Measurements from ENCODE around the gene GAPDHS.

GAPDHS gene

GRCh38 chr19:35506011-35506410 lies 27.2 kb upstream of the GAPDHS start:
- no peak for DNase-seq
- Histone ChIP-seq H3K4me3 (ENCODE audit: low read depth, low read length) (no peak overlapping the region), H3K36me3 (replicated peaks) (no peaks in the 10 kb centered on the region), H3K27me3 (replicated peaks) (peaks cover 44% of the 10 kb centered on the region), H3K27ac (no peak overlapping the region)
- no peak for TF ChIP-seq CTCF (IDR thresholded peaks at IDR 0.05; ENCODE audit: low read depth, low read length, missing control alignments)
- in situ Hi-C loops (cut with HindIII; ENCODE audit: low pct_ligation_motif_present, low sequenced_read_pairs): no loop called here

- Histone ChIP-seq H3K4me3 (ENCODE audit: low read depth, low read length) (no peak overlapping the region), H3K27me3 (replicated peaks) (peaks cover 47% of the 10 kb centered on the region), H3K27ac (no peak overlapping the region), H3K36me3 (replicated peaks) (no peaks in the 10 kb centered on the region)
- DNase-seq: no peak
- in situ Hi-C loops (cut with HindIII; ENCODE audit: low pct_ligation_motif_present, low sequenced_read_pairs): no loop called here
- no peak for TF ChIP-seq CTCF (IDR thresholded peaks at IDR 0.05; ENCODE audit: low read depth, low read length, missing control alignments)
Measured at GRCh38 chr19:35507561-35507960, 25.7 kb upstream of the GAPDHS start.

DNA sequence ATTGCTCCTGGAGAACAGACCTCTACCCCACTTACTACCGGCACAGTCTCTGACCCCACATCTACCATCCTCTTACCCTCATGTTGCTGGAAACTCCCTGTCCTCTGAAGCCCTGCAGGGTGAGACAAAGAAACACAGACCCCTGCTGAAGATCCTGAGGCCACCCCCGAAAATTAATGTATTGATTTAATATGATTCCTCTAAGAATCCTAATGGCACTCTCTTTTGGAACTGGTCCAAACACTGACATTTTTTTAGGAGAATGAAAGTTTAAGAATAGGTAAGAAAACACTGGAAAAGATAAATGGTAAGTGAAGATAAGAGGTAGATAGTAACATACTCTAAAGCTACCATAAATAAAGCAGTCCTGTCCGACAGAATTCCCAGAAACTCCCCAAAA lies 25.1 kb upstream of the GAPDHS start:
- no peak for TF ChIP-seq CTCF (IDR thresholded peaks at IDR 0.05; ENCODE audit: low read depth, low read length, missing control alignments)
- H3K27ac ChIP-seq: no peak overlapping the region
- H3K36me3 ChIP-seq (replicated peaks): no peaks in the 10 kb centered on the region
- H3K27me3 ChIP-seq (replicated peaks): peaks cover 47% of the 10 kb centered on the region
- H3K4me3 ChIP-seq (ENCODE audit: low read depth, low read length): no peak overlapping the region
- DNase-seq: no peak
- in situ Hi-C loops (cut with HindIII; ENCODE audit: low pct_ligation_motif_present, low sequenced_read_pairs): no loop called here

DNA sequence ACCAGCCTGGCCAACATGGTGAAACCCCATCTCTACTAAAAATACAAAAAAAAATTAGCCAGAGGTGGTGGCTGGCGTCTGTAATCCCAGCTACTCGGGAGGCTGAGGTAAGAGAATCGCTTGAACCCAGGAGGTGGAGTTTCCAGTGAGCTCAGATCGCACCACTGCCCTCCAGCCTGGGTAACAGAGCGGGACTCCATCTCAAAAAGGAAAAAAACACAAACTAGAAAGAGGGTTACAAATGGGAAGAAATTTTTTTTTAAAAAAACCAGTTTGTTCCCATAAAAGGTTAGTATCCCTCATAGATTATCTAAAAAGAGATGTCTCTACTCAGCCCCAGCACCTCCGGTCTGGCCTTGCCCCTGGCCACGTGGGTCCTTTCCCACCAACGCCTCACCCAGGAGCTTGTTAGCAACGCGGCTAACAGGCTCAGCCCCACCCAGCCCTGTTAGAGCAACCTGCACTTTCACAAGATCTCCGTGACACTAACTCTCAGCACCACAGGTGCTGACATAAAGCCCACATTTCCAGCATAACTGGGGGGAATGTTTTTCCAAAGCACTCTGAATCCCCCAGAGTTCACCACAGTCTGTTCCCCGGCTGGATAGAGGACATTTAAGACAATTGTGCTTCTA lies 24.1 kb upstream of the GAPDHS start:
- Histone ChIP-seq H3K36me3 (replicated peaks) (no peaks in the 10 kb centered on the region), H3K4me3 (ENCODE audit: low read depth, low read length) (no peak overlapping the region), H3K27ac (no peak overlapping the region), H3K27me3 (replicated peaks) (peaks cover 48% of the 10 kb centered on the region)
- no peak for TF ChIP-seq CTCF (IDR thresholded peaks at IDR 0.05; ENCODE audit: low read depth, low read length, missing control alignments)
- in situ Hi-C loops (cut with HindIII; ENCODE audit: low pct_ligation_motif_present, low sequenced_read_pairs): no loop called here
- DNase-seq: no peak

DNA sequence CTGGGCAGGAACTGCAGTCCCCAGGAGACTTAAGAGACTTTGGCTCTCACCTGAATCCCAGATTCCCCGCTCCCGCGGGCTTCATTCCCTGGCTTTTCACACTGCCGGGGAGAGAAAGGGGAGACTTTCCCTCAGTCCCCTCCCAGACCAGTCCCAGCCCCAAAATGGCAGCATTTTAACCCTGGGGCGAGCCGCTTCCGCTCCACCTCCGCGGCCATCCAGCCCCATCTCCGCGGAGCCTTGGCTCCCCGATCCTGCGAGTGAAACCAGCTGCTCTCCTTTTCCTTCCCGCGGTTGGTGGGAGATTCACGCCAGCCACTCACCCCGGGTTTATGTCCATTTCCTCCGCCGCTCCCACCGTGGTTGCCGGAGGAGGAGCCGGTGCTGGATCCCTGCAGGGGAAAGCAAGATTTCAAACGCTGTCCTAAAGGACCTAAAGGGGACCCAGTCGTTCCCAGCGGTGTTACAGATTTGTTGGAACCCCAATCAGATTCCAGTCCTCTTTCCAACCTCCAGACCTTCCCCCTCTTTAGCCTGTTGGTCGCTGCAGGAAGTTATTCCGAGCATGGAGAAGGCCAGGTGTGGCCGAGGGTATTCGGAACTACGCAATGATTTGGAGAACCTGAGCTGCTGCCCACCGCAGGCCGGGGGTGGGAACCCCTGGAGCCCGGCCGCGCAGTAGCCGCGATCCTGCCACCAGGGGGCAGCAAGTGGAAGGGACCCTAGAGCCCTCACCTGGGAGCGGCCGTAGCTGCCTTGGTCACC lies 23.2 kb upstream of the GAPDHS start:
- TF ChIP-seq CTCF (IDR thresholded peaks at IDR 0.05; ENCODE audit: low read depth, low read length, missing control alignments): peak; percentile 95
- H3K27ac ChIP-seq: no peak overlapping the region
- H3K27me3 ChIP-seq (replicated peaks): peaks cover 50% of the 10 kb centered on the region
- in situ Hi-C loops (cut with HindIII; ENCODE audit: low pct_ligation_motif_present, low sequenced_read_pairs): no loop called here
- no peak for DNase-seq
- H3K4me3 ChIP-seq (ENCODE audit: low read depth, low read length): no peak overlapping the region
- H3K36me3 ChIP-seq (replicated peaks): no peaks in the 10 kb centered on the region

Measured in brain microvascular endothelial cell (primary cell).